ENCODE data around the gene STKLD1. TPM values are rescaled to one million over a fixed set of nuclear protein-coding genes. Genes with fewer than 3 reads are reported as not detected.

STKLD1 gene
- total RNA-seq, 4 donors from 2014 or later = 0.94 TPM; not detected in 3

GRCh38 chr9:133342069-133342406, 34.1 kb upstream of the STKLD1 start:
- H3K27me3 ChIP-seq = no peaks in the 10 kb centered on the region
- no peaks in the 10 kb centered on the region for H3K9me3 ChIP-seq
- no peak for DNase-seq
- TF ChIP-seq POLR2A (IDR thresholded peaks at IDR 0.05) (no peak), CTCF (IDR thresholded peaks at IDR 0.05) (peak in 1 of 6 experiments; percentile 13)
- H3K36me3 ChIP-seq = peaks cover 0 to 58% (median 0%) of the 10 kb centered on the region in 3 donors
- peak overlapping the region in 1 of 4 donors; percentile 69 for H3K27ac ChIP-seq
- peaks cover 0 to 30% (median 11%) of the 10 kb centered on the region in 4 donors for H3K4me1 ChIP-seq
- no peak overlapping the region for H3K4me3 ChIP-seq

GRCh38 chr9:133342570-133342969, 33.6 kb upstream of the STKLD1 start:
- H3K27ac ChIP-seq = peak overlapping the region in 1 of 4 donors; percentile 69
- no peaks in the 10 kb centered on the region for H3K9me3 ChIP-seq
- no peak for DNase-seq
- TF ChIP-seq CTCF (IDR thresholded peaks at IDR 0.05) (no peak), POLR2A (IDR thresholded peaks at IDR 0.05) (no peak)
- no peaks in the 10 kb centered on the region for H3K27me3 ChIP-seq
- peaks cover 0 to 58% (median 0%) of the 10 kb centered on the region in 3 donors for H3K36me3 ChIP-seq
- no peak overlapping the region for H3K4me3 ChIP-seq
- peaks cover 0 to 35% (median 13%) of the 10 kb centered on the region in 4 donors for H3K4me1 ChIP-seq

GRCh38 chr9:133344071-133344470, 32.1 kb upstream of the STKLD1 start:
- no peak overlapping the region for H3K4me3 ChIP-seq
- H3K9me3 ChIP-seq = no peaks in the 10 kb centered on the region
- TF ChIP-seq POLR2A (IDR thresholded peaks at IDR 0.05) (no peak), CTCF (IDR thresholded peaks at IDR 0.05) (no peak)
- no peak overlapping the region for H3K27ac ChIP-seq
- peaks cover 0 to 36% (median 17%) of the 10 kb centered on the region in 4 donors for H3K4me1 ChIP-seq
- no peaks in the 10 kb centered on the region for H3K27me3 ChIP-seq
- DNase-seq = no peak
- peaks cover 0 to 59% (median 0%) of the 10 kb centered on the region in 3 donors for H3K36me3 ChIP-seq

GRCh38 chr9:133344979-133345378, 31.2 kb upstream of the STKLD1 start:
- Histone ChIP-seq H3K4me1 (peaks cover 0 to 42% (median 25%) of the 10 kb centered on the region in 4 donors), H3K36me3 (peaks cover 0 to 68% (median 1%) of the 10 kb centered on the region in 3 donors), H3K27me3 (no peaks in the 10 kb centered on the region), H3K4me3 (no peak overlapping the region), H3K27ac (no peak overlapping the region), H3K9me3 (no peaks in the 10 kb centered on the region)
- TF ChIP-seq POLR2A (IDR thresholded peaks at IDR 0.05) (no peak), CTCF (IDR thresholded peaks at IDR 0.05) (no peak)
- DNase-seq = no peak

GRCh38 chr9:133345596-133345995, 30.6 kb upstream of the STKLD1 start:
- DNase-seq = no peak
- Histone ChIP-seq H3K27ac (peak overlapping the region in 1 of 4 donors; percentile 11), H3K27me3 (no peaks in the 10 kb centered on the region), H3K9me3 (no peaks in the 10 kb centered on the region), H3K4me3 (no peak overlapping the region), H3K4me1 (peaks cover 0 to 40% (median 25%) of the 10 kb centered on the region in 4 donors), H3K36me3 (peaks cover 0 to 68% (median 3%) of the 10 kb centered on the region in 3 donors)
- TF ChIP-seq CTCF (IDR thresholded peaks at IDR 0.05) (no peak), POLR2A (IDR thresholded peaks at IDR 0.05) (no peak)
